Peyer's patch (tissue), 4 donors: Measurements from ENCODE around the gene MRPS5. TPM values are rescaled to one million over a fixed set of nuclear protein-coding genes. Genes with fewer than 3 reads are reported as not detected.

Experiments
- DNase-seq, 3 donors: peaks; one replicate each; pipeline ENCODE4 v3.0.0-alpha.2; 2017 to 2019
- H3K27ac ChIP-seq, 4 donors: fragments of 200-600 bp; sonication (generic); one replicate each; pipeline ENCODE4 v1.5.1; 2016 to 2019
- H3K27me3 ChIP-seq, 2 donors: fragments of 200-600 bp; sonication (generic); one replicate each; pipeline ENCODE4 v1.5.1; 2019
- H3K36me3 ChIP-seq, 3 donors: fragments of 200-600 bp; sonication (generic); one replicate each; pipeline ENCODE4 v1.5.1; 2016 to 2019
- H3K4me1 ChIP-seq, 4 donors: fragments of 200-600 bp; sonication (generic); one replicate each; pipeline ENCODE4 v1.5.1; 2016 to 2019
- H3K4me3 ChIP-seq, 4 donors: fragments of 200-600 bp; sonication (generic); 1 replicate in 3 of 4; 2 replicates in 1 of 4; pipeline ENCODE4 v1.5.1; 2016 to 2019; ENCODE audit warnings: mild to moderate bottlenecking in 1 of 4
- H3K9me3 ChIP-seq, 4 donors: fragments of 200-600 bp; sonication (generic); one replicate each; pipeline ENCODE4 v1.5.1; 2016 to 2019; ENCODE audit warnings: mild to moderate bottlenecking in 1 of 4
- POLR2A ChIP-seq, 2 donors: fragments of 450-650 bp; IDR thresholded peaks; one replicate each; pipeline ENCODE4 v1.5.1; 2017; ENCODE audit warnings: antibody characterized with exemption in 2 of 2, mild to moderate bottlenecking in 2 of 2, moderate library complexity in 2 of 2
- total RNA-seq, 4 donors: library from RNA; depleted of rRNA; stranded (reverse); fragments of >200 nt; gene quantifications; one replicate each; pipeline ENCODE4 v1.1.0, GENCODE V29; 2016
- TF ChIP-seq, protein P1 (sequence below), 6 experiments: fragments of 450-650 bp in 4 of 6; fragments of 200-600 bp in 2 of 6; sonication (generic) in 1 of 6; IDR thresholded peaks; one replicate each; pipeline ENCODE4 v1.5.1; 2017 to 2019; ENCODE audit warnings: antibody characterized with exemption in 6 of 6, mild to moderate bottlenecking in 3 of 6, moderate library complexity in 1 of 6

Gene MRPS5
- total RNA-seq, 4 donors from 2014 or later: 52.0 to 87.3 (median 66.2) TPM

DNA sequence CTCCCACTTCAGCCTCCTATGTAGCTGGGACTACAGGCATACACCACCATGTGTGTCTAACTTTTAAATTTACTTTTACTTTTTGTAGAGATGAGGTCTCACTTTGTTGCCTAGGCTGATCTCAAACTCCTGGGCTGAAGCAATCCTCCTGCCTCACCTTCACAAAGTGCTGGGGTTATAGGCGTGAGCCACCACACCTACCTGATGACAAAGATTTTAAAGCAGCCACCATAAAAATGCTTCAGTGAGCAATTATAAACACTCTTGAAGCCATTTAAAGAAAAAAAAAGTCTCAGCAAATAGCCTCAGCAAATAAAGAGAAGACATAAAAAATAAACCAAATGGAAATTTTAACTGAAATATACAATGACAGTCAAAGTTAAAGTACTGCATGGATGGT is 35.6 kb downstream of the MRPS5 start:
- Histone ChIP-seq H3K4me3 (no peak overlapping the region), H3K36me3 (peaks cover 0 to 47% (median 3%) of the 10 kb centered on the region in 3 donors), H3K4me1 (no peaks in the 10 kb centered on the region), H3K9me3 (no peaks in the 10 kb centered on the region), H3K27me3 (no peaks in the 10 kb centered on the region), H3K27ac (no peak overlapping the region)
- DNase-seq: no peak
- TF ChIP-seq POLR2A (IDR thresholded peaks at IDR 0.05): no peak
- TF ChIP-seq, protein P1, sequence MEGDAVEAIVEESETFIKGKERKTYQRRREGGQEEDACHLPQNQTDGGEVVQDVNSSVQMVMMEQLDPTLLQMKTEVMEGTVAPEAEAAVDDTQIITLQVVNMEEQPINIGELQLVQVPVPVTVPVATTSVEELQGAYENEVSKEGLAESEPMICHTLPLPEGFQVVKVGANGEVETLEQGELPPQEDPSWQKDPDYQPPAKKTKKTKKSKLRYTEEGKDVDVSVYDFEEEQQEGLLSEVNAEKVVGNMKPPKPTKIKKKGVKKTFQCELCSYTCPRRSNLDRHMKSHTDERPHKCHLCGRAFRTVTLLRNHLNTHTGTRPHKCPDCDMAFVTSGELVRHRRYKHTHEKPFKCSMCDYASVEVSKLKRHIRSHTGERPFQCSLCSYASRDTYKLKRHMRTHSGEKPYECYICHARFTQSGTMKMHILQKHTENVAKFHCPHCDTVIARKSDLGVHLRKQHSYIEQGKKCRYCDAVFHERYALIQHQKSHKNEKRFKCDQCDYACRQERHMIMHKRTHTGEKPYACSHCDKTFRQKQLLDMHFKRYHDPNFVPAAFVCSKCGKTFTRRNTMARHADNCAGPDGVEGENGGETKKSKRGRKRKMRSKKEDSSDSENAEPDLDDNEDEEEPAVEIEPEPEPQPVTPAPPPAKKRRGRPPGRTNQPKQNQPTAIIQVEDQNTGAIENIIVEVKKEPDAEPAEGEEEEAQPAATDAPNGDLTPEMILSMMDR (IDR thresholded peaks at IDR 0.05): no peak

DNA sequence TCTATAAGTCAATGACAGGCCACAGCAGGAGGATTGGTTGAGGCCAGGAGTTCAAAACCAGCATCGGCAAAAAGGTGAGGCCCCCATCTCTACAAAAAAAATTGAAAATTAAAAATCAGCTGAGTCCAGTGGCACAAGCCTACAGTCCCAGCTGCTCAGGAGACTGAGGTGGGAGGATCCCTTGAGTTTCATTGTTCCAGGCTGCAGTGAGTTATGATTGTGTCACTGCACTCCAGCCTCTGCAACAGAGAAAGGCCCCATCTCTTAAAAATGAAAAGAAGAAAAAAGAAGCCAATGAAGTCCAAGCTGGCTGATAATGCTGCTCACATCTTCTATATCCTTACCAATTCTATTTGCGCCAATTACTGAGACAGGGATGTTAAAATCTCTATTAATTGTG is 39.1 kb downstream of the MRPS5 start:
- Histone ChIP-seq H3K27me3 (no peaks in the 10 kb centered on the region), H3K9me3 (no peaks in the 10 kb centered on the region), H3K4me1 (no peaks in the 10 kb centered on the region), H3K36me3 (peaks cover 0 to 16% (median 0%) of the 10 kb centered on the region in 3 donors), H3K4me3 (no peak overlapping the region), H3K27ac (no peak overlapping the region)
- TF ChIP-seq, protein P1 (IDR thresholded peaks at IDR 0.05): no peak
- no peak for TF ChIP-seq POLR2A (IDR thresholded peaks at IDR 0.05)
- DNase-seq: no peak

DNA sequence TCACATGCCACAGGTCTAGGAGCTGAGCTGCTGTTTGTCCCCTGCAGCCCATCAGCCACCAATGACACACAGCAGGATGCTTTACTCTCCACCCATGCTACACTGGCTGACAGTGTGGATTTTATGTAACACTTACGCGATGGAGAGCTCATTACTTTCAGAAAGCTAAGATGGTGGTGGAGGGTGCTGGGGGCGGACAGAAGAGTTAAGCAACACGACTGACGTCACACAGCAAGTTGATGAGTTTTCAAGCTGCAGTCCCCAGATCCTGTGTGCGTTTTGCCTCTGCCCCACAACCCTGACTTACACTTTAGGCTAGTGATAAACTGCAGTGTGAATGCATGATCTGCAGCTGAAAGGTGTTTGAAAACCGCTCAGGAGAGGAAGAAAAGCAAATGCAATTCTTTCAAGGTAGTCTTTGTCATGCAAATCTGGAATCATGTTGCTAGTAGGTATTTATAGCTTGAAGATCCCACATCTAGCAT is 42.4 kb downstream of the MRPS5 start:
- H3K36me3 ChIP-seq: no peaks in the 10 kb centered on the region
- no peak overlapping the region for H3K27ac ChIP-seq
- no peak overlapping the region for H3K4me3 ChIP-seq
- H3K9me3 ChIP-seq: no peaks in the 10 kb centered on the region
- DNase-seq: no peak
- peaks cover 0 to 4% of the 10 kb centered on the region in 2 donors for H3K27me3 ChIP-seq
- H3K4me1 ChIP-seq: peaks cover 0 to 9% (median 0%) of the 10 kb centered on the region in 4 donors
- TF ChIP-seq, protein P1 (IDR thresholded peaks at IDR 0.05): no peak
- TF ChIP-seq POLR2A (IDR thresholded peaks at IDR 0.05): no peak

DNA sequence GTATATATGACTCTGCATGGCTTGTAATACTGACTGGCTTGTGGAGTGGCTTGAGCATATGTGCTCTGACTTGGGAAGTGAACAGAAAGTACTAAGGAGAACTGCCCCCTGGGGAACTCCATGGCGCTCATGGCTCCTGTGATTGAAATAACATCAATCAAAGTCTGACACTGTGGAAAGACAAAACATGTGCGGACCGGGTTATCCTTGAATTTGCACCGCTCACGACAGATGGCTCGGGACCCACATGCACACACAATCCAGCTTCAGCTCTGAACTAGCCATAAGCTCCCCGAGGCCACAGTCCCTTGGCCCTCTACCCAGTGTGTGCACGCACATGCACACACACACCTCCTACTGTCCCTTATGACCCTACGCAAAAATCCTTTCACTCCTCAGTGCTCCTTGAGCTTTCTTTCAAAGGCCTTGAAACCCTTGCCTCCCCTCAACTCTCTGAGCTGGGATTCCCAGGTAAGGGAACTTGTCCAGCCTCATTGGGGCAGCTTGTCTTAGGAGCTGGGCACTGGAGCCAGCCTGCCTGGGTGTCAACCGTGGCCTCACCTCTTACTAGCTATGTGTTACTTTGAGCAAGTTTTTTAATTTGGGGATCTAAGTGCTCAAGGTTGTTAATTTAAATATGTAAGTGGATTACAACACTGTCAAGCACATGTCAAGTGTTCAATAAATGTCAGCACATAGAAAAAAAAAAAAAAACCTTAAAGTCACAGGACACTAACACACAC is 43.6 kb downstream of the MRPS5 start:
- peaks cover 0 to 9% (median 0%) of the 10 kb centered on the region in 4 donors for H3K4me1 ChIP-seq
- no peaks in the 10 kb centered on the region for H3K36me3 ChIP-seq
- H3K4me3 ChIP-seq: no peak overlapping the region
- no peak for DNase-seq
- no peak for TF ChIP-seq POLR2A (IDR thresholded peaks at IDR 0.05)
- TF ChIP-seq, protein P1 (IDR thresholded peaks at IDR 0.05): no peak
- no peaks in the 10 kb centered on the region for H3K9me3 ChIP-seq
- no peak overlapping the region for H3K27ac ChIP-seq
- peaks cover 0 to 4% of the 10 kb centered on the region in 2 donors for H3K27me3 ChIP-seq

DNA sequence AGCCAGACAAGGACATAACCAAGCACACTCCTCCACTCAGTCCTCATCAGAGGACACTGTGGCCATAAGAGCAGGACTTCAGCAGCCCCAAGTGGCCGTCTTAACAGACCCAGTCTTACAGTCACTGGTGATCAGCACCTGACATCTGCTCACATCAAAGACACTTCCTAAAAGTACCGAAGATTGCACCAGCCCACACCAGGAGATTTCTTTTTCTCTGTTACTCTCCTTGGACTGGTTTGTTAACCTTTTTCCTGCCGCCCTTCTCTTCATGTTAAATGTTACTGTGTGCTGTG is 44.1 kb downstream of the MRPS5 start:
- no peak overlapping the region for H3K4me3 ChIP-seq
- H3K27me3 ChIP-seq: peaks cover 0 to 4% of the 10 kb centered on the region in 2 donors
- no peaks in the 10 kb centered on the region for H3K36me3 ChIP-seq
- no peak overlapping the region for H3K27ac ChIP-seq
- no peak for TF ChIP-seq POLR2A (IDR thresholded peaks at IDR 0.05)
- TF ChIP-seq, protein P1 (IDR thresholded peaks at IDR 0.05): no peak
- H3K9me3 ChIP-seq: no peaks in the 10 kb centered on the region
- peaks cover 0 to 9% (median 0%) of the 10 kb centered on the region in 4 donors for H3K4me1 ChIP-seq
- no peak for DNase-seq
